H1 (cell line): ENCODE data around the gene UPF1. TPM values are rescaled to one million over a fixed set of nuclear protein-coding genes. Genes with fewer than 3 reads are reported as not detected.

Experiments
- RAD21 ChIP-seq, 2 experiments: IDR thresholded peaks in 1 of 2; conservative IDR thresholded peaks in 1 of 2; 2 replicates each; pipeline ENCODE4 v1.6.1; 2011; ENCODE audit warnings: low read depth in 2 of 2, low read length in 2 of 2, improper control_type of control experiment in 1 of 2, inconsistent platforms in 1 of 2, mild to moderate bottlenecking in 1 of 2, moderate library complexity in 1 of 2
- RBBP5 ChIP-seq: IDR thresholded peaks from 2 replicates; pipeline ENCODE4 v1.7.1; 2012; ENCODE audit warnings: low read depth, mild to moderate bottlenecking, inconsistent platforms, low read length, moderate library complexity, borderline replicate concordance
- SAP30 ChIP-seq: fragments of 300-600 bp; sonication (generic); IDR thresholded peaks from 2 replicates; pipeline ENCODE4 v1.7.1; 2012; ENCODE audit warnings: low read length, moderate library complexity, mild to moderate bottlenecking, inconsistent platforms; ENCODE audit not compliant: insufficient read depth, insufficient replicate concordance
- polyA plus RNA-seq, 7 experiments: library from polyadenylated mRNA; depleted of rRNA in 3 of 7; stranded (reverse) in 5 of 7; unstranded in 2 of 7; fragments of >200 nt in 5 of 7; fragments of 200-250 nt in 2 of 7; gene quantifications; 1 replicate in 5 of 7; 2 replicates in 1 of 7; 4 replicates in 1 of 7; pipeline versions ENCODE4 v1.2.1 to v1.2.3, GENCODE V29; 2011 to 2013; ENCODE audit warnings: missing spikeins in 2 of 7, mixed read lengths in 2 of 7
- total RNA-seq: library from RNA; stranded (reverse); fragmentation: NEBNext Ultra II Directional; extraction: Animal tissue kit (Norgen Biotek cat#: 25700); gene quantifications from 2 replicates; pipeline ENCODE4 v1.2.1, GENCODE V29; 2021

UPF1 gene
- total and polyA plus RNA-seq, 2 of the 8 experiments (the other 6 are each of a cell fraction or from before 2014, with no cell fraction given), result 46.4 to 62.0 TPM

DNA sequence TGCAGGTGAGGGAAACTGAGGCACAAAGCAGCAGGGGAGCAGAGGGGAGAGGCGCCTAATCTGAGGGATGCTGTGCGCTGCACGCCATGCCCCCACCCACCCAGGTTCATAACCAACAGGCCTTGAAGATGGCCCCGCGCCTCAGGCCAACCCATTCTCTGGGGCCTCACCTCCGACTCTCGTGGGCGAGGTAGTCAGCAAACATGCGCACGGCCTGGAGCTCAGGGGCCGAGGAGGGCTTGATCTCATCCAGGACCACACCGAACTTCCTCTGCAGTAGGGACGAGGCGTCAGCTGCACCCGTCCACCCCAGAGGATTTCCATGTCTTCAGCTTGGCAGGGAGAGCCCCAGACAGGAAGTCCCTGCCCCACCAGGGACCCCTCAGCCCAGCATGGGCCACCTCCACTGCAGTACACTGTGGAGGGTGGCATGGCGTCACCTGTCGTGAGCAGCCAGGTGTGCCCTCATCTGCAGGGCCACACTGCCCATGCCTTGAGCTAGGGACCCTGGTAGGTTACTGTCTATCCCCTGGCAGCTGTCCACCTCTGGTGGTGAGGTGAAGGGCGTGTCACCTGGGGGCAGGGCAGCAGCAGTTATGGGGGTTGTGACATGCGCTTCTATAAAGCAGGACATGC is 79.2 kb downstream of the UPF1 start (continued):
- TF ChIP-seq RAD21 (IDR thresholded peaks at IDR 0.05 in 1 of 2, conservative IDR thresholded peaks at IDR 0.05 in 1 of 2; ENCODE audit: low read depth in 2 of 2, low read length in 2 of 2) (no peak), SAP30 (no peak), RBBP5 (no peak)
